HEK293 (cell line): ENCODE measurements around the gene SCUBE3.

ENCODE experiments used
- PRDM1 ChIP-seq: fragments of 450-650 bp; formaldehyde crosslinking; IDR thresholded peaks from 2 replicates; pipeline ENCODE4; 2016; ENCODE audit warnings: missing biosample characterization, missing genetic modification characterization
- SP7 ChIP-seq: fragments of 450-650 bp; formaldehyde crosslinking; IDR thresholded peaks from 2 replicates; pipeline ENCODE4 v1.5.1; 2016; ENCODE audit warnings: missing biosample characterization, missing genetic modification characterization
- ZBTB1 ChIP-seq: fragments of 450-650 bp; formaldehyde crosslinking; IDR thresholded peaks from 2 replicates; pipeline ENCODE4 v1.5.1; 2016; ENCODE audit warnings: missing biosample characterization, missing genetic modification characterization
- ZFP37 ChIP-seq: fragments of 450-650 bp; formaldehyde crosslinking; IDR thresholded peaks from 2 replicates; pipeline ENCODE4 v1.5.1; 2016; ENCODE audit warnings: missing biosample characterization, missing genetic modification characterization
- ZNF140 ChIP-seq: fragments of 450-650 bp; formaldehyde crosslinking; IDR thresholded peaks from 2 replicates; pipeline ENCODE4 v1.5.1; 2016; ENCODE audit warnings: missing biosample characterization, missing genetic modification characterization
- ZNF274 ChIP-seq, 2 experiments: fragments of 200-500 bp in 1 of 2; fragments of 450-650 bp in 1 of 2; sonication (Bioruptor generic) in 1 of 2; formaldehyde crosslinking in 1 of 2; IDR thresholded peaks; 2 replicates each; pipeline versions ENCODE4 v1.5.1 to v1.6.1; 2014 to 2016; ENCODE audit warnings: borderline replicate concordance in 1 of 2, inconsistent platforms in 1 of 2, low read length in 1 of 2, missing biosample characterization in 1 of 2, missing genetic modification characterization in 1 of 2
- ZNF777 ChIP-seq: fragments of 450-650 bp; formaldehyde crosslinking; IDR thresholded peaks from 2 replicates; pipeline ENCODE4 v1.5.1; 2017; ENCODE audit warnings: missing biosample characterization, missing genetic modification characterization, borderline replicate concordance
- TF ChIP-seq, protein P1 (sequence below): fragments of 450-650 bp; formaldehyde crosslinking; IDR thresholded peaks from 2 replicates; pipeline ENCODE4 v1.5.1; 2016; ENCODE audit warnings: missing biosample characterization, missing genetic modification characterization, low read depth
- TF ChIP-seq, protein P2 (sequence below): fragments of 450-650 bp; formaldehyde crosslinking; IDR thresholded peaks from 2 replicates; pipeline ENCODE4 v1.5.1; 2016; ENCODE audit warnings: missing biosample characterization, missing genetic modification characterization
- TF ChIP-seq, protein P3 (sequence below): fragments of 450-650 bp; formaldehyde crosslinking; IDR thresholded peaks from 2 replicates; pipeline ENCODE4 v1.5.1; 2016; ENCODE audit warnings: missing biosample characterization, missing genetic modification characterization

DNA sequence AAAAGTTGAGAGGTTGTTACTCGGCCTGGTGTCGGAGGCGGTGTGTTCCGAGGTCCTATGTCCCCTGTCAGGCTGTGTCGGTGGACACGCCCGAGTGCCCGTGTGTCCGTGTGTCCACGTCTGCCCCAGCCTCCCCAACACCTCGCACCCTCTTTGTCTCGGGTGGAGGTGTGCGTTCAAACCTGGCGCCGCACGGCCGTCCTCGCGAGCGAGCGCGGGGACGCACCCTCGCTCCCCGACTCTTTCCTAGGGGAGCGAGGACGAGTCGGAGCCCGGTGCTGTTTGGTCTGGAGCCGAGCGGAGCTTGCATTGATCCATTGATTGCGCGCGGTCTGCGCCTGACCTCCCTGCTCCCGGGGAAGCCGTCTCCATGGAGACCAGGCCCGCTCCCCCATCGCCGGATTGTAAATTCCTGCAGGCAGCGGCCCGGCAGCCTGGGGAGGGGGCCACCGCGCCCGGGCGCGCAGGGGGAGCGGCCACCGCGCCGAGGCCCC is 411 bp upstream of the SCUBE3 start:
- TF ChIP-seq, protein P1, sequence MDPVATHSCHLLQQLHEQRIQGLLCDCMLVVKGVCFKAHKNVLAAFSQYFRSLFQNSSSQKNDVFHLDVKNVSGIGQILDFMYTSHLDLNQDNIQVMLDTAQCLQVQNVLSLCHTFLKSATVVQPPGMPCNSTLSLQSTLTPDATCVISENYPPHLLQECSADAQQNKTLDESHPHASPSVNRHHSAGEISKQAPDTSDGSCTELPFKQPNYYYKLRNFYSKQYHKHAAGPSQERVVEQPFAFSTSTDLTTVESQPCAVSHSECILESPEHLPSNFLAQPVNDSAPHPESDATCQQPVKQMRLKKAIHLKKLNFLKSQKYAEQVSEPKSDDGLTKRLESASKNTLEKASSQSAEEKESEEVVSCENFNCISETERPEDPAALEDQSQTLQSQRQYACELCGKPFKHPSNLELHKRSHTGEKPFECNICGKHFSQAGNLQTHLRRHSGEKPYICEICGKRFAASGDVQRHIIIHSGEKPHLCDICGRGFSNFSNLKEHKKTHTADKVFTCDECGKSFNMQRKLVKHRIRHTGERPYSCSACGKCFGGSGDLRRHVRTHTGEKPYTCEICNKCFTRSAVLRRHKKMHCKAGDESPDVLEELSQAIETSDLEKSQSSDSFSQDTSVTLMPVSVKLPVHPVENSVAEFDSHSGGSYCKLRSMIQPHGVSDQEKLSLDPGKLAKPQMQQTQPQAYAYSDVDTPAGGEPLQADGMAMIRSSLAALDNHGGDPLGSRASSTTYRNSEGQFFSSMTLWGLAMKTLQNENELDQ = no peak
- TF ChIP-seq ZBTB1 (tag by site-specific recombination) = no peak
- TF ChIP-seq ZFP37 (tag by site-specific recombination) = no peak
- no peak for TF ChIP-seq SP7
- no peak for TF ChIP-seq ZNF274 (IDR thresholded peaks at IDR 0.05; ENCODE audit: low read length)
- no peak for TF ChIP-seq ZNF274 (tag by site-specific recombination; IDR thresholded peaks at IDR 0.05; ENCODE audit: borderline replicate concordance)
- TF ChIP-seq, protein P2, sequence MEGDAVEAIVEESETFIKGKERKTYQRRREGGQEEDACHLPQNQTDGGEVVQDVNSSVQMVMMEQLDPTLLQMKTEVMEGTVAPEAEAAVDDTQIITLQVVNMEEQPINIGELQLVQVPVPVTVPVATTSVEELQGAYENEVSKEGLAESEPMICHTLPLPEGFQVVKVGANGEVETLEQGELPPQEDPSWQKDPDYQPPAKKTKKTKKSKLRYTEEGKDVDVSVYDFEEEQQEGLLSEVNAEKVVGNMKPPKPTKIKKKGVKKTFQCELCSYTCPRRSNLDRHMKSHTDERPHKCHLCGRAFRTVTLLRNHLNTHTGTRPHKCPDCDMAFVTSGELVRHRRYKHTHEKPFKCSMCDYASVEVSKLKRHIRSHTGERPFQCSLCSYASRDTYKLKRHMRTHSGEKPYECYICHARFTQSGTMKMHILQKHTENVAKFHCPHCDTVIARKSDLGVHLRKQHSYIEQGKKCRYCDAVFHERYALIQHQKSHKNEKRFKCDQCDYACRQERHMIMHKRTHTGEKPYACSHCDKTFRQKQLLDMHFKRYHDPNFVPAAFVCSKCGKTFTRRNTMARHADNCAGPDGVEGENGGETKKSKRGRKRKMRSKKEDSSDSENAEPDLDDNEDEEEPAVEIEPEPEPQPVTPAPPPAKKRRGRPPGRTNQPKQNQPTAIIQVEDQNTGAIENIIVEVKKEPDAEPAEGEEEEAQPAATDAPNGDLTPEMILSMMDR = no peak
- TF ChIP-seq, protein P3, sequence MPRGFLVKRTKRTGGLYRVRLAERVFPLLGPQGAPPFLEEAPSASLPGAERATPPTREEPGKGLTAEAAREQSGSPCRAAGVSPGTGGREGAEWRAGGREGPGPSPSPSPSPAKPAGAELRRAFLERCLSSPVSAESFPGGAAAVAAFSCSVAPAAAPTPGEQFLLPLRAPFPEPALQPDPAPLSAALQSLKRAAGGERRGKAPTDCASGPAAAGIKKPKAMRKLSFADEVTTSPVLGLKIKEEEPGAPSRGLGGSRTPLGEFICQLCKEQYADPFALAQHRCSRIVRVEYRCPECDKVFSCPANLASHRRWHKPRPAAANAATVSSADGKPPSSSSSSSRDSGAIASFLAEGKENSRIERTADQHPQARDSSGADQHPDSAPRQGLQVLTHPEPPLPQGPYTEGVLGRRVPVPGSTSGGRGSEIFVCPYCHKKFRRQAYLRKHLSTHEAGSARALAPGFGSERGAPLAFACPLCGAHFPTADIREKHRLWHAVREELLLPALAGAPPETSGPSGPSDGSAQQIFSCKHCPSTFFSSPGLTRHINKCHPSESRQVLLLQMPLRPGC (tag by site-specific recombination) = no peak
- TF ChIP-seq ZNF140 = no peak
- 0 out of 2 replicates have a peak, but pooled peaks have one; percentile 10 for TF ChIP-seq ZNF777 (tag by site-specific recombination)
- no peak for TF ChIP-seq PRDM1 (tag by site-specific recombination)
